ENCODE results near the gene FSTL3. TPM values are rescaled to one million over a fixed set of nuclear protein-coding genes. Genes with fewer than 3 reads are reported as not detected.

Gene FSTL3
- total and polyA plus RNA-seq, 2 of the 13 experiments (the other 11 are each of a cell fraction or from before 2014, with no cell fraction given): 13.5 to 15.6 TPM

- peak; percentile 55; the same call in 1 of the 2 replicates for TF ChIP-seq TOPORS (CRISPR knock-in tag; IDR thresholded peaks at IDR 0.05)
- TF ChIP-seq ZNF704 (CRISPR knock-in tag; IDR thresholded peaks at IDR 0.05; ENCODE audit: borderline replicate concordance): no peak
- no peak for TF ChIP-seq SMYD3 (CRISPR knock-in tag; IDR thresholded peaks at IDR 0.05)
- TF ChIP-seq ZNF629 (CRISPR knock-in tag; conservative IDR thresholded peaks at IDR 0.05): no peak
- TF ChIP-seq ZNF670 (CRISPR knock-in tag; IDR thresholded peaks at IDR 0.05; ENCODE audit: borderline replicate concordance): no peak; the same call in 1 of the 2 replicates
- peak; percentile 39; the same call in 1 of the 2 replicates for TF ChIP-seq IRF2 (CRISPR knock-in tag; IDR thresholded peaks at IDR 0.05)
- TF ChIP-seq ZXDC (CRISPR knock-in tag; IDR thresholded peaks at IDR 0.05): no peak
- no peak for TF ChIP-seq SRSF9 (IDR thresholded peaks at IDR 0.05; ENCODE audit: borderline replicate concordance, insufficient read depth, low read depth, low read length, poor library complexity, severe bottlenecking)
- TF ChIP-seq NCOA1 (CRISPR knock-in tag; IDR thresholded peaks at IDR 0.05): no peak
- no peak for TF ChIP-seq SAFB2 (CRISPR knock-in tag; IDR thresholded peaks at IDR 0.05; ENCODE audit: borderline replicate concordance, low read depth)
- no peak for TF ChIP-seq ZNF878 (CRISPR knock-in tag; IDR thresholded peaks at IDR 0.05)
- TF ChIP-seq ERF (CRISPR knock-in tag; IDR thresholded peaks at IDR 0.05): peak; percentile 40
- no peak for TF ChIP-seq ZNF343 (CRISPR knock-in tag; IDR thresholded peaks at IDR 0.05)
- no peak for TF ChIP-seq KDM2A (CRISPR knock-in tag; IDR thresholded peaks at IDR 0.05; ENCODE audit: borderline replicate concordance, low read depth)
- TF ChIP-seq SP4 (CRISPR knock-in tag; IDR thresholded peaks at IDR 0.05): peak; percentile 94
- TF ChIP-seq HMGXB4 (CRISPR knock-in tag; IDR thresholded peaks at IDR 0.05; ENCODE audit: borderline replicate concordance in 1 of 2, low read depth in 1 of 2): peak; percentile 26 to 66; a peak in 2 of 4 replicates
- no peak for TF ChIP-seq MAF1 (CRISPR knock-in tag; IDR thresholded peaks at IDR 0.05; ENCODE audit: borderline replicate concordance)
- no peak for TF ChIP-seq BHLHE40 (IDR thresholded peaks at IDR 0.05; ENCODE audit: low read length)
- TF ChIP-seq HMG20A (CRISPR knock-in tag; IDR thresholded peaks at IDR 0.05; ENCODE audit: borderline replicate concordance): no peak
- peak; percentile 79 for TF ChIP-seq GABPB1 (CRISPR knock-in tag; IDR thresholded peaks at IDR 0.05)
- TF ChIP-seq RFXAP (CRISPR knock-in tag; IDR thresholded peaks at IDR 0.05; ENCODE audit: borderline replicate concordance): 0 out of 2 replicates have a peak, but pooled peaks have one; percentile 55
- peak; percentile 61 for TF ChIP-seq MAZ (IDR thresholded peaks at IDR 0.05; ENCODE audit: borderline replicate concordance, low read depth, low read length)
- peak; percentile 3 for TF ChIP-seq MAZ (CRISPR knock-in tag; IDR thresholded peaks at IDR 0.05; ENCODE audit: low read depth)
- TF ChIP-seq TEAD3 (CRISPR knock-in tag; optimal IDR thresholded peaks at IDR 0.05; ENCODE audit: borderline replicate concordance): peak; percentile 62
Measured at GRCh38 chr19:703651-704446, 27.7 kb downstream of the FSTL3 start (continued).

All from HepG2 (cell line).